Spleen (tissue), 7 donors: ENCODE results near the gene SLC30A4.

Experiments
- POLR2AphosphoS5 ChIP-seq, 3 donors: sonication (generic); formaldehyde crosslinking; IDR thresholded peaks; one replicate each; pipeline ENCODE4 v1.5.1; 2017; ENCODE audit warnings: antibody characterized with exemption in 3 of 3
- TF ChIP-seq, protein P1 (sequence below), 11 experiments: fragments of 200-600 bp in 7 of 11; fragments of 450-650 bp in 4 of 11; sonication (generic) in 4 of 11; IDR thresholded peaks in 8 of 11; conservative IDR thresholded peaks in 3 of 11; 1 replicate in 7 of 11; 2 replicates in 4 of 11; pipeline versions ENCODE4 v1.4.0 to v1.8.0; 2016 to 2021; ENCODE audit warnings: antibody characterized with exemption in 11 of 11, inconsistent platforms in 4 of 11, mild to moderate bottlenecking in 1 of 11
- donor health status: DM: no; HTN: no; CAD: no; lungs with moderate emphysema.
- donor health status: DM: no; HTN: no; CAD: no.
- donor health status: DM: no; HTN: no; CAD: no.

DNA sequence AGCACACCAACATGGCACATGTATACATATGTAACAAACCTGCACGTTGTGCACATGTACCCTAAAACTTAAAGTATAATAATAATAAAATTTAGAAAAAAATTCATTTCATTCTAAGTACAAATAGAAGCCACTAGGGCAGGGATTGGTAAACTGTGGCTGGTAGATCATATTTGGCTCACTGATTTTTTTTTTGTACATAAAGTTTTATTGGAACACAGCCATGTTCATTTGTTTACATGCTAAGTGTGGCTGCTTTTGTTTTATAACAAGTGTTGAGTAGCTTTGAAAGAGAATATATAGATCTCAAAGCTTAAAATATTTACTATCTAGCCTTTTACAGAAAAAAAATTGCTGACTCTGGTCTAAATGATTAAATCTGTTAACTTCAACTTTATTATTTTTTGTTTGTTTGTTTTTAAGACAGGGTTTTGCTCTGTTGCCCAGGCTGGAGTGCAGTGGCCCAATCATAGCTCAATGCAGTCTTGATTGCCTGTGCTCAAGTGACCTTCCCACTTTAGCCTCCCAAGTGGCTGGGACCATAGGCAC is 32.8 kb downstream of the SLC30A4 start:
- TF ChIP-seq, protein P1, sequence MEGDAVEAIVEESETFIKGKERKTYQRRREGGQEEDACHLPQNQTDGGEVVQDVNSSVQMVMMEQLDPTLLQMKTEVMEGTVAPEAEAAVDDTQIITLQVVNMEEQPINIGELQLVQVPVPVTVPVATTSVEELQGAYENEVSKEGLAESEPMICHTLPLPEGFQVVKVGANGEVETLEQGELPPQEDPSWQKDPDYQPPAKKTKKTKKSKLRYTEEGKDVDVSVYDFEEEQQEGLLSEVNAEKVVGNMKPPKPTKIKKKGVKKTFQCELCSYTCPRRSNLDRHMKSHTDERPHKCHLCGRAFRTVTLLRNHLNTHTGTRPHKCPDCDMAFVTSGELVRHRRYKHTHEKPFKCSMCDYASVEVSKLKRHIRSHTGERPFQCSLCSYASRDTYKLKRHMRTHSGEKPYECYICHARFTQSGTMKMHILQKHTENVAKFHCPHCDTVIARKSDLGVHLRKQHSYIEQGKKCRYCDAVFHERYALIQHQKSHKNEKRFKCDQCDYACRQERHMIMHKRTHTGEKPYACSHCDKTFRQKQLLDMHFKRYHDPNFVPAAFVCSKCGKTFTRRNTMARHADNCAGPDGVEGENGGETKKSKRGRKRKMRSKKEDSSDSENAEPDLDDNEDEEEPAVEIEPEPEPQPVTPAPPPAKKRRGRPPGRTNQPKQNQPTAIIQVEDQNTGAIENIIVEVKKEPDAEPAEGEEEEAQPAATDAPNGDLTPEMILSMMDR (IDR thresholded peaks at IDR 0.05 in 8 of 11, conservative IDR thresholded peaks at IDR 0.05 in 3 of 11), result no peak
- TF ChIP-seq POLR2AphosphoS5 (IDR thresholded peaks at IDR 0.05), result no peak
